ENCODE measurements around the gene KASH5. TPM values are rescaled to one million over a fixed set of nuclear protein-coding genes. Genes with fewer than 3 reads are reported as not detected.

KASH5 gene
- total and polyA plus RNA-seq, 2 of the 4 experiments (the other 2 are of a cell fraction): not detected

- H4K91ac ChIP-seq (ENCODE audit: insufficient read depth, low read depth, low read length): no peak overlapping the region
- H3K4me2 ChIP-seq (ENCODE audit: low read depth, low read length): no peak overlapping the region
- no peaks in the 10 kb centered on the region for H3K9me3 ChIP-seq (ENCODE audit: control insufficient read depth, insufficient read depth, low read length)
- 98% methylated on average over 6 of the region's 15 CpGs; no CpG with 5 or more reads in 1 of the 2 experiments for WGBS, 2 experiments (ENCODE audit: extremely low coverage in 2 of 2, insufficient read length in 1 of 2)
- H3K27me3 ChIP-seq (ENCODE audit: control insufficient read depth, insufficient read depth, low read length): no peaks in the 10 kb centered on the region
- H3K9me1 ChIP-seq (ENCODE audit: insufficient read depth, low read length): 0 out of 2 replicates have a peak, but pooled peaks cover 6% of the 10 kb centered on the region
- H3K56ac ChIP-seq (ENCODE audit: extremely low read depth, insufficient read depth, low read length): no peak overlapping the region
- DNase-seq: no peak
- no peak overlapping the region for H3K18ac ChIP-seq (ENCODE audit: low read depth, low read length)
- no peak overlapping the region for H4K5ac ChIP-seq (ENCODE audit: low read depth, low read length)
- H2BK20ac ChIP-seq (ENCODE audit: low read depth, low read length): no peak overlapping the region
- H4K8ac ChIP-seq (ENCODE audit: low read depth in 2 of 2, low read length in 2 of 2): no peak overlapping the region
- no peak overlapping the region for H2AK5ac ChIP-seq (ENCODE audit: low read depth, low read length)
- dilution Hi-C loops (cut with HindIII; ENCODE audit: low sequenced_read_pairs, unreplicated experiment) (no loop called here), in situ Hi-C loops (cut with MboI; ENCODE audit: low sequenced_read_pairs) (no loop called here), intact Hi-C loops (cut with micrococcal nuclease) (no loop called here)
- H2AK9ac ChIP-seq (replicated peaks; ENCODE audit: low read depth, low read length, poor library complexity): no peak overlapping the region
- H3K4me1 ChIP-seq (ENCODE audit: control insufficient read depth, insufficient read depth, low read length): no peaks in the 10 kb centered on the region
- no peak overlapping the region for H3K9ac ChIP-seq (ENCODE audit: low read depth, low read length)
- H3K27ac ChIP-seq (ENCODE audit: insufficient read depth, low read length): no peak overlapping the region
- peaks cover 13% of the 10 kb centered on the region for H4K20me1 ChIP-seq (ENCODE audit: insufficient read depth, low read length)
- ATAC-seq (ENCODE audit: low read depth): no peak
- no peak for TF ChIP-seq MXI1 (IDR thresholded peaks at IDR 0.05; ENCODE audit: borderline replicate concordance, low read depth, low read length)
- TF ChIP-seq, protein P1, sequence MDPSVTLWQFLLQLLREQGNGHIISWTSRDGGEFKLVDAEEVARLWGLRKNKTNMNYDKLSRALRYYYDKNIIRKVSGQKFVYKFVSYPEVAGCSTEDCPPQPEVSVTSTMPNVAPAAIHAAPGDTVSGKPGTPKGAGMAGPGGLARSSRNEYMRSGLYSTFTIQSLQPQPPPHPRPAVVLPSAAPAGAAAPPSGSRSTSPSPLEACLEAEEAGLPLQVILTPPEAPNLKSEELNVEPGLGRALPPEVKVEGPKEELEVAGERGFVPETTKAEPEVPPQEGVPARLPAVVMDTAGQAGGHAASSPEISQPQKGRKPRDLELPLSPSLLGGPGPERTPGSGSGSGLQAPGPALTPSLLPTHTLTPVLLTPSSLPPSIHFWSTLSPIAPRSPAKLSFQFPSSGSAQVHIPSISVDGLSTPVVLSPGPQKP (IDR thresholded peaks at IDR 0.05; ENCODE audit: borderline replicate concordance, low read depth, low read length): no peak
- TF ChIP-seq RFX5 (IDR thresholded peaks at IDR 0.05; ENCODE audit: low read depth, low read length): no peak
- TF ChIP-seq CEBPB (IDR thresholded peaks at IDR 0.05; ENCODE audit: low read depth, low read length): no peak
- TF ChIP-seq, protein P2, sequence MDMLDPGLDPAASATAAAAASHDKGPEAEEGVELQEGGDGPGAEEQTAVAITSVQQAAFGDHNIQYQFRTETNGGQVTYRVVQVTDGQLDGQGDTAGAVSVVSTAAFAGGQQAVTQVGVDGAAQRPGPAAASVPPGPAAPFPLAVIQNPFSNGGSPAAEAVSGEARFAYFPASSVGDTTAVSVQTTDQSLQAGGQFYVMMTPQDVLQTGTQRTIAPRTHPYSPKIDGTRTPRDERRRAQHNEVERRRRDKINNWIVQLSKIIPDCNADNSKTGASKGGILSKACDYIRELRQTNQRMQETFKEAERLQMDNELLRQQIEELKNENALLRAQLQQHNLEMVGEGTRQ (IDR thresholded peaks at IDR 0.05; ENCODE audit: low read depth, low read length): no peak
- TF ChIP-seq SMC3 (IDR thresholded peaks at IDR 0.05; ENCODE audit: low read depth, low read length): no peak
- no peak for TF ChIP-seq BHLHE40 (IDR thresholded peaks at IDR 0.05; ENCODE audit: low read depth, low read length)
- TF ChIP-seq MAFK (IDR thresholded peaks at IDR 0.05; ENCODE audit: low read depth, low read length): no peak
- H3K4ac ChIP-seq (ENCODE audit: low read depth, low read length): no peak overlapping the region
- POLR2A ChIA-PET (ENCODE audit: unreplicated experiment): no interaction called here
- CTCF ChIA-PET: no interaction called here
- no peak overlapping the region for H2BK5ac ChIP-seq (ENCODE audit: low read depth, low read length, poor library complexity, severe bottlenecking)
- no peak overlapping the region for H2AFZ ChIP-seq (replicated peaks; ENCODE audit: low read length, poor library complexity)
- peaks cover 79% of the 10 kb centered on the region for H3K36me3 ChIP-seq (ENCODE audit: control insufficient read depth, insufficient read depth, low read length)
- H3K14ac ChIP-seq (replicated peaks; ENCODE audit: low read depth, low read length): no peak overlapping the region
- H3K79me1 ChIP-seq (ENCODE audit: low read depth in 1 of 2, low read length in 2 of 2): peaks cover 0 to 25% of the 10 kb centered on the region in 2 experiments; a peak in 3 of 4 replicates
- H2BK15ac ChIP-seq (ENCODE audit: low read depth, low read length): no peak overlapping the region
- no peak overlapping the region for H2BK120ac ChIP-seq (ENCODE audit: low read depth, low read length)
- no peak overlapping the region for H3K4me3 ChIP-seq (ENCODE audit: insufficient read depth, low read depth, low read length)
- no peak overlapping the region for H3K23ac ChIP-seq (ENCODE audit: low read depth, low read length)
- BruUV-seq (replicated peaks): no TSS peak
Measured at GRCh38 chr19:49347191-49347590, 40.9 kb upstream of the KASH5 start.

All from IMR-90 (cell line).